DND-41 (cell line): ENCODE results near the gene TCIRG1.
A peak's percentile ranks its signal among the peaks of the same experiment; 100 is the strongest.

ENCODE experiments used
- ATAC-seq: fragments of 200-7000 bp; cut with Tn5 transposase; 3 replicates; pipeline ENCODE4 v1.9.1; 2021; ENCODE audit warnings: low read depth; ENCODE audit not compliant: insufficient read depth
- DNase-seq: peaks from one replicate; pipeline ENCODE4 v3.0.0-alpha.2; 2020
- H2AFZ ChIP-seq: 2 replicates; pipeline ENCODE4 v1.6.0; 2012; ENCODE audit warnings: low read depth, low read length
- H3K27ac ChIP-seq: 2 replicates; pipeline ENCODE4 v1.5.1; 2012; ENCODE audit warnings: low read length, inconsistent platforms
- H3K27me3 ChIP-seq: fragments of 200-600 bp; sonication (generic); 2 replicates; pipeline ENCODE4 v1.6.0; 2012; ENCODE audit warnings: low read length, mild to moderate bottlenecking, inconsistent platforms; ENCODE audit not compliant: insufficient read depth, poor library complexity
- H3K36me3 ChIP-seq: 2 replicates; pipeline ENCODE4 v1.5.1; 2012; ENCODE audit warnings: low read length, inconsistent platforms; ENCODE audit not compliant: insufficient read depth
- H3K4me1 ChIP-seq: 2 replicates; pipeline ENCODE4 v1.5.1; 2012; ENCODE audit warnings: mild to moderate bottlenecking, low read length; ENCODE audit not compliant: insufficient read depth
- H3K4me2 ChIP-seq: 2 replicates; pipeline ENCODE4 v1.6.0; 2012; ENCODE audit warnings: mild to moderate bottlenecking, moderate library complexity, low read length, inconsistent platforms; ENCODE audit not compliant: insufficient read depth
- H3K4me3 ChIP-seq, 2 experiments: fragments of 200-600 bp in 1 of 2; shearing (Covaris generic) in 1 of 2; 2 replicates each; pipeline ENCODE4 v1.5.1; 2012 to 2016; ENCODE audit warnings: inconsistent platforms in 2 of 2, low read length in 2 of 2, mild to moderate bottlenecking in 2 of 2, low read depth in 1 of 2, moderate library complexity in 1 of 2
- H3K79me2 ChIP-seq: 2 replicates; pipeline ENCODE4 v1.6.0; 2012; ENCODE audit warnings: low read length, inconsistent platforms; ENCODE audit not compliant: insufficient read depth
- H3K9ac ChIP-seq: 2 replicates; pipeline ENCODE4 v1.6.0; 2012; ENCODE audit warnings: low read depth, mild to moderate bottlenecking, inconsistent platforms, low read length, moderate library complexity
- H3K9me3 ChIP-seq: 2 replicates; pipeline ENCODE4 v1.5.1; 2012; ENCODE audit warnings: low read length, moderate library complexity, mild to moderate bottlenecking, inconsistent platforms; ENCODE audit not compliant: insufficient read depth, severe bottlenecking
- H4K20me1 ChIP-seq: 2 replicates; pipeline ENCODE4 v1.6.0; 2012; ENCODE audit warnings: low read length; ENCODE audit not compliant: insufficient read depth
- CTCF ChIP-seq: IDR thresholded peaks from 2 replicates; pipeline ENCODE4 v1.5.1; 2012; ENCODE audit warnings: borderline replicate concordance, low read length, moderate library complexity, mild to moderate bottlenecking; ENCODE audit not compliant: poor library complexity, severe bottlenecking; ENCODE audit errors: extremely low read depth
- EZH2 ChIP-seq: IDR thresholded peaks from 3 replicates; pipeline ENCODE4 v1.6.1; 2012; ENCODE audit warnings: borderline replicate concordance, low read depth, mild to moderate bottlenecking, moderate library complexity, low read length, inconsistent platforms; ENCODE audit not compliant: severe bottlenecking

The TCIRG1 gene

DNA sequence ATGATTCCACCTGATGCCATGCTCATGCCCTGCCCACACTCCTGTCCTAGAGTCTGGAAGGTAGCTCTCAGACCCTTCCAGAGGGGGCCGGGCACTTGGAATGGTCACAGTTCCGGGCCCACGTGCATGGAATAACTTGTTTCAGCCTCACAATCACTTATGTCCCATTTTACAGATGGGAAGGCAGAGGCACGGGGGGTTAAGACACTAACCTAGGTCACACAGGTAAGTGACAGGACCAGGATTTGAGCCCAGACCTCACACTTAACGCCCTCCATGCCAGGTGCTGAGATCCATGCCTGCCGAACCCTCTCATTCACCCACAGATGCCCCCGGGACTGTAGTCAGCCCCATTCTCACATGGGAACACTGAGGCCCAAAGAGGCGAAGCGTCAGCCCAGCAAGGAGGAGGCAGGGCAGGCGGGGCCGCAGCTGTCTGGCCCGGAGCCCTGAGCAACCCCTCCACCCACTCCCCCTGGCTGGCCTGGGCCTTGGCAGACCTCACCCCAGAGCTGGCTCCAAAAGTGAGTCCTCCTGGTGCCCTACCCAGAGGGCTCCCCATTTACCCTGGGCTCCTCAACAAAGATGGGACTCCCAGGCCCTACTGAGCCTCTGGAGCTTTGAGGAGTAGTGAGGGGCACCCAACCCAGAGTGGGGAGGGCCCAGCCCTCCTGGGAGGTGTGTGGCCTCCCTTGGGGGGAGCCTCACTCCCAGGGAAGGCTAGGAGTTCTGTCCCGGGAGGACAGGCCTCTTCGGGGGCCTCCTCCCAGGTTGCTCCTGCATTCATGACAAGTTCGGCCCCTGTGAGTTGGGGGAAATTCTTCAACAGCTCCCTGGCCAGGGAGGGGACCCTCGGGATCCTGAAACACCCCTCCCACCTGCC is 31.1 kb upstream of the TCIRG1 start:
- no peaks in the 10 kb centered on the region for H3K36me3 ChIP-seq
- peaks cover 14% of the 10 kb centered on the region for H3K4me1 ChIP-seq
- TF ChIP-seq CTCF (no peak), EZH2 (no peak)
- H3K27ac ChIP-seq, result no peak overlapping the region
- H3K9me3 ChIP-seq, result no peaks in the 10 kb centered on the region
- ATAC-seq (no peak), DNase-seq (no peak)
- no peak overlapping the region for H3K9ac ChIP-seq
- no peak overlapping the region for H3K4me3 ChIP-seq
- no peak overlapping the region for H3K4me2 ChIP-seq
- H4K20me1 ChIP-seq, result peaks cover 2% of the 10 kb centered on the region; the same call in 1 of the 2 replicates
- H3K27me3 ChIP-seq, result peaks cover 17% of the 10 kb centered on the region
- H2AFZ ChIP-seq, result no peak overlapping the region
- no peaks in the 10 kb centered on the region for H3K79me2 ChIP-seq

- ATAC-seq (no peak), DNase-seq (no peak)
- Histone ChIP-seq H3K9me3 (no peaks in the 10 kb centered on the region), H3K4me1 (peaks cover 11% of the 10 kb centered on the region), H4K20me1 (no peaks in the 10 kb centered on the region), H3K27me3 (peaks cover 12% of the 10 kb centered on the region), H3K9ac (no peak overlapping the region), H3K4me3 (no peak overlapping the region), H3K27ac (no peak overlapping the region), H2AFZ (no peak overlapping the region), H3K79me2 (no peaks in the 10 kb centered on the region), H3K36me3 (no peaks in the 10 kb centered on the region), H3K4me2 (no peak overlapping the region)
- TF ChIP-seq EZH2 (no peak), CTCF (no peak)
These were observed 30.2 kb upstream of the TCIRG1 start for GRCh38 chr11:68008381-68009337.

DNA sequence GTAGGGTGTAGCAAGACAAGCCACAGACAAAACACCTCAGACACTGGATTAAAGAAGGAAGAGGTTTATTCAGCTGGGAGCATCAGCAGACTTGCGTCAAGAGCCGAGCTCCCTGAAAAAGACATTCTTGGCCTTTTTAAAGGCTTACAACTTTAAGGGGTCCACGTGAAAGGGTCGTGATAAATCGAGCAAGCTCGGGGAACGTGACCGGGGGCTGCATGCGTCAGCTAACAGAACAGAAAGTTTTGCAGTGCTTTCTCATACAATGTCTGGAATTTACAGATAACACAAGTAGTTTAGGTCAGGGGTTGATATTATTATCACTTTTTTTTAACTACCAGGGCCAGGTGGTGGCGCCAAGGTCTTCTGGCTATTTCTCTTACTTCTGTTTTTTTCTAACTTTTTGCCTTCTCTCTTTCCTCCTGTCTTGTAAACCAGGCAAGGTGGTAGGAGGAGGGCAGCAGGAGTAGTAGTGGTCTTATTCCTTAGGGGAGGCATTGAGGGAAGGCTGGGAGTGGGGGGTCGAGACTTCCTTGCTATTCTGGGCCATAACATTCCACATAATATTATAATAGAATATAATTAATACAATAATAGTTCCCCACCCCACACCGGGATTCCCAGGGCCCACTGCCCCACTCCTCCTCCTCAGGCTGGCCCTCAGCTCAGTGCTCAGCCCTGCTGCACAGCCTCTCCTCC is 29.3 kb upstream of the TCIRG1 start:
- Histone ChIP-seq H3K4me3 (no peak overlapping the region), H3K79me2 (no peaks in the 10 kb centered on the region), H3K36me3 (no peaks in the 10 kb centered on the region), H3K4me2 (no peak overlapping the region), H3K27ac (no peak overlapping the region), H3K4me1 (peaks cover 4% of the 10 kb centered on the region; the same call in 1 of the 2 replicates), H3K9me3 (no peaks in the 10 kb centered on the region), H3K9ac (no peak overlapping the region), H2AFZ (no peak overlapping the region), H4K20me1 (no peaks in the 10 kb centered on the region), H3K27me3 (peaks cover 5% of the 10 kb centered on the region)
- no peak for ATAC-seq
- no peak for DNase-seq
- TF ChIP-seq EZH2, result no peak
- peak; percentile 34 for TF ChIP-seq CTCF
